HL-60 (cell line): Measurements from ENCODE around the gene ZP2.

Experiments used
- CTCF ChIP-seq: IDR thresholded peaks from one replicate; pipeline ENCODE4 v1.5.1; 2011; ENCODE audit warnings: low read length, control low read depth, inconsistent platforms; ENCODE audit not compliant: insufficient read depth
- POLR2AphosphoS5 ChIP-seq: IDR thresholded peaks from 2 replicates; pipeline ENCODE4 v1.6.1; 2012; ENCODE audit warnings: low read depth
- REST ChIP-seq: IDR thresholded peaks from 2 replicates; pipeline ENCODE4 v1.6.1; 2012; ENCODE audit warnings: low read depth; ENCODE audit not compliant: insufficient replicate concordance
- SPI1 ChIP-seq: IDR thresholded peaks from 2 replicates; pipeline ENCODE4 v1.6.1; 2012; ENCODE audit warnings: low read depth, mild to moderate bottlenecking, borderline replicate concordance

GRCh38 chr16:21256636-21257035 lies 45.3 kb upstream of the ZP2 start:
- TF ChIP-seq CTCF, result no peak
- TF ChIP-seq SPI1, result no peak
- no peak for TF ChIP-seq REST
- no peak for TF ChIP-seq POLR2AphosphoS5
